ENCODE data around the gene TREX2.

- TF ChIP-seq, protein P1, sequence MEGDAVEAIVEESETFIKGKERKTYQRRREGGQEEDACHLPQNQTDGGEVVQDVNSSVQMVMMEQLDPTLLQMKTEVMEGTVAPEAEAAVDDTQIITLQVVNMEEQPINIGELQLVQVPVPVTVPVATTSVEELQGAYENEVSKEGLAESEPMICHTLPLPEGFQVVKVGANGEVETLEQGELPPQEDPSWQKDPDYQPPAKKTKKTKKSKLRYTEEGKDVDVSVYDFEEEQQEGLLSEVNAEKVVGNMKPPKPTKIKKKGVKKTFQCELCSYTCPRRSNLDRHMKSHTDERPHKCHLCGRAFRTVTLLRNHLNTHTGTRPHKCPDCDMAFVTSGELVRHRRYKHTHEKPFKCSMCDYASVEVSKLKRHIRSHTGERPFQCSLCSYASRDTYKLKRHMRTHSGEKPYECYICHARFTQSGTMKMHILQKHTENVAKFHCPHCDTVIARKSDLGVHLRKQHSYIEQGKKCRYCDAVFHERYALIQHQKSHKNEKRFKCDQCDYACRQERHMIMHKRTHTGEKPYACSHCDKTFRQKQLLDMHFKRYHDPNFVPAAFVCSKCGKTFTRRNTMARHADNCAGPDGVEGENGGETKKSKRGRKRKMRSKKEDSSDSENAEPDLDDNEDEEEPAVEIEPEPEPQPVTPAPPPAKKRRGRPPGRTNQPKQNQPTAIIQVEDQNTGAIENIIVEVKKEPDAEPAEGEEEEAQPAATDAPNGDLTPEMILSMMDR (IDR thresholded peaks at IDR 0.05), result no peak
- no peak for TF ChIP-seq EZH2 (IDR thresholded peaks at IDR 0.05; ENCODE audit: borderline replicate concordance, insufficient read depth, low read depth, low read length, poor library complexity, severe bottlenecking)
These were observed 48.9 kb upstream of the TREX2 start, which contains the start of gene BGN for GRCh38 chrX:153494541-153495361.
